DND-41 (cell line): ENCODE measurements around the gene GHRL.

Source experiments
- CTCF ChIP-seq: IDR thresholded peaks from 2 replicates; pipeline ENCODE4 v1.5.1; 2012; ENCODE audit warnings: borderline replicate concordance, low read length, moderate library complexity, mild to moderate bottlenecking; ENCODE audit not compliant: poor library complexity, severe bottlenecking; ENCODE audit errors: extremely low read depth
- EZH2 ChIP-seq: IDR thresholded peaks from 3 replicates; pipeline ENCODE4 v1.6.1; 2012; ENCODE audit warnings: borderline replicate concordance, low read depth, mild to moderate bottlenecking, moderate library complexity, low read length, inconsistent platforms; ENCODE audit not compliant: severe bottlenecking

GRCh38 chr3:10338164-10338470 is 45.4 kb upstream of the GHRL start:
- TF ChIP-seq CTCF = no peak
- no peak for TF ChIP-seq EZH2
